ENCODE data around the gene JMY.
"Not testable (repeated sequence)": the region's sequence is repeated elsewhere in the genome, so short reads cannot be mapped to it uniquely, and the experiment has no call there.

JMY gene

GRCh38 chr5:79236970-79237739 lies 1.2 kb downstream of the JMY start:
- peak; percentile 41 for DNase-seq (ENCODE audit: low spot score)

- no peak for DNase-seq (ENCODE audit: low spot score)
Measured at GRCh38 chr5:79237740-79238560, 2.0 kb downstream of the JMY start.

GRCh38 chr5:79240561-79240960 lies 4.6 kb downstream of the JMY start:
- DNase-seq (ENCODE audit: low spot score) = no peak

- no peak for DNase-seq (ENCODE audit: low spot score)
Measured at GRCh38 chr5:79241535-79241979, 5.6 kb downstream of the JMY start.

- no peak for DNase-seq (ENCODE audit: low spot score)
Measured at GRCh38 chr5:79242242-79243039, 6.5 kb downstream of the JMY start.

- DNase-seq (ENCODE audit: low spot score) = no peak
Measured at GRCh38 chr5:79243224-79243623, 7.3 kb downstream of the JMY start.

- not testable (repeated sequence) for DNase-seq (ENCODE audit: low spot score)
Measured at GRCh38 chr5:79254067-79254466, 18.1 kb downstream of the JMY start.

GRCh38 chr5:79255786-79256557 lies 20.0 kb downstream of the JMY start:
- DNase-seq (ENCODE audit: low spot score) = no peak

GRCh38 chr5:79256563-79256962 lies 20.6 kb downstream of the JMY start:
- DNase-seq (ENCODE audit: low spot score) = no peak

- no peak for DNase-seq (ENCODE audit: low spot score)
Measured at GRCh38 chr5:79257314-79257713, 21.4 kb downstream of the JMY start.

- DNase-seq (ENCODE audit: low spot score) = no peak
Measured at GRCh38 chr5:79258801-79259200, 22.9 kb downstream of the JMY start.

- no peak for DNase-seq (ENCODE audit: low spot score)
Measured at GRCh38 chr5:79259383-79259782, 23.5 kb downstream of the JMY start.

GRCh38 chr5:79259810-79260209 lies 23.9 kb downstream of the JMY start:
- DNase-seq (ENCODE audit: low spot score) = no peak

- DNase-seq (ENCODE audit: low spot score) = no peak
Measured at GRCh38 chr5:79261897-79262296, 26.0 kb downstream of the JMY start.

- no peak for DNase-seq (ENCODE audit: low spot score)
Measured at GRCh38 chr5:79263290-79263689, 27.4 kb downstream of the JMY start.

- DNase-seq (ENCODE audit: low spot score) = no peak
Measured at GRCh38 chr5:79267180-79267579, 31.2 kb downstream of the JMY start.

- no peak for DNase-seq (ENCODE audit: low spot score)
Measured at GRCh38 chr5:79269733-79270166, 33.8 kb downstream of the JMY start.

- no peak for DNase-seq (ENCODE audit: low spot score)
Measured at GRCh38 chr5:79273341-79273740, 37.4 kb downstream of the JMY start.

- DNase-seq (ENCODE audit: low spot score) = no peak
Measured at GRCh38 chr5:79284846-79285245, 48.9 kb downstream of the JMY start.

GRCh38 chr5:79285285-79285684 lies 49.4 kb downstream of the JMY start:
- DNase-seq (ENCODE audit: low spot score) = no peak

GRCh38 chr5:79285833-79286232 lies 49.9 kb downstream of the JMY start:
- no peak for DNase-seq (ENCODE audit: low spot score)

- DNase-seq (ENCODE audit: low spot score) = no peak
Measured at GRCh38 chr5:79287380-79287779, 51.4 kb downstream of the JMY start.
